A204.1 (cell line): Measurements from ENCODE around the gene SDK1.
"Not testable (repeated sequence)": the region's sequence is repeated elsewhere in the genome, so short reads cannot be mapped to it uniquely, and the experiment has no call there.

ENCODE experiments used
- FAIRE-seq: peaks from 2 replicates; lab custom pipeline; 2012; peaks lifted over from hg19 to GRCh38; lab: Jason Lieb, UNC

The SDK1 gene

DNA sequence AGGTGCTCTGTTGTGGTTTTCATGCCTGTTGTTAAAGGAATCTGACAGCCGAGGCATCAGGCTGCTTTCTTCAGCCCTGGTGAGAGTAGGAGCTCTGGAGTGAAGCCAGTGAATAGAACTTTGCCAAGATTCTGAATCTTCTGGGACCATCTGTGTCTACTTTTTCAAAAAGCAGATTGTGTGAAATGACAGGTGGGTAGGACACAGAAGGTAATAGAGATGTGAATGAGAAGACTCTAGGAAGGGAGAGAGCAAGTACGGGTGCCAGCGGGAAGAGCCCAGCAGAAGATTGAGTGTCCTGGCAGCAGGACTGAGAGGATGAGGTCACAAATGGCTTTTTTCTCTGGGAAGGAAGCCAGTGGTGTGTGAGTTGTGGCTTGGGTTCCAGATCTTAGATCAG is 429.2 kb downstream of the SDK1 start:
- FAIRE-seq, result no peak

DNA sequence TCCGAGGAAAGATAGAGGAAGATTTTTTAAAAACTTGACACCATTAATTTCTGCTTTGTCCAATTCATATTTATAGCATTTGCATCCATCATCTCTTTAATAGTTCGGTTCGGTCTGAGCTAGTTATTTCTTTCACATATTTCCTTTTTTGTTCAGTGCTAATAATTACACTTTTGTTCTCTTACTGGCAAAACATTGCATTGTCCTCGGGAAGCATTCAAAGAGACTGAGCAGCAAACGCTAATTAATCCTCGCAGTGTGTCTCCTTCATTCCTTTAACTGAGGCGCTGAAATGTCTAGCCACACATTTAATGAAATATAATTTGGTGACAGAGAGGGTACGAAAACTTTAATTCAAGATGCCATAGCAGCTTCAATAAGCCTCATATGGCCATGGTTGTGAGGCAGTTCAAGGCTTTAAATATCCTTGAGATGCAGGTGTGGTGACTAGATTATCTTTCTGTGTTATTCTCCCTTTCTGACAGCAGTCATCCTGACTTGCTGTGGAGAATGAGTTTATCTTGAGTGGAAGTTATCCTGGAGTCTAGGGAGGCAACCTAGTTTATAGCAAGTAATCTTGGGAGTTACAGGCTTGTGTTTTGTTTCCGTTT is 431.4 kb downstream of the SDK1 start:
- no peak for FAIRE-seq

DNA sequence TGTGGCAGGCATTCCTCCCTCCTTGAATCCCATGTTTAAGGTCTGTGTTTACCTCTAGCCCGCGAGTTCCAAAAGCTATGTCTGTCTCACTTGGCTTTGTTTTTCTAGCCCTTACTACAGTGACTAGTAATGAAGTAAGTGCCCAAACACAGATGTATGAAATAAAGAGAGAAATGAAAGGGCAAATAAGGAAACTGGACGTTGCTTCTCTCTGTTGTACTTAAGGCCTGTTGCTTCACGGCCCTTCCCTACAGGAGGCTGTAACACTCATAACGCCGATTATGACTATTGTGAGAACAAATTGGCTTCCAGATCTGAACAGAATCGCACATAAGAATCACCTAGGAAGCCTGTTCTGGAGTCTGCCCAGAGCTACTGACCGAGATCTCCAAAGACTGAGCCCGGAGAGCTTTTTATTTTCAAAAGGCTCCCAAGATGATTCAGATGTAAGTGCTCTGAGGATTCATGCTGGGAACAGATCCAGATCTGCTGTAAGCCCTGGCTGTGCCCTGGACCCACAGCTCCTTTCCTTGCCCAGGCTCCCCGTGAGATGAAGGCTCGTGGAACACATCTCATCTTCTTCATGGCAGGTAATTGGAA is 432.6 kb downstream of the SDK1 start:
- FAIRE-seq, result no peak

DNA sequence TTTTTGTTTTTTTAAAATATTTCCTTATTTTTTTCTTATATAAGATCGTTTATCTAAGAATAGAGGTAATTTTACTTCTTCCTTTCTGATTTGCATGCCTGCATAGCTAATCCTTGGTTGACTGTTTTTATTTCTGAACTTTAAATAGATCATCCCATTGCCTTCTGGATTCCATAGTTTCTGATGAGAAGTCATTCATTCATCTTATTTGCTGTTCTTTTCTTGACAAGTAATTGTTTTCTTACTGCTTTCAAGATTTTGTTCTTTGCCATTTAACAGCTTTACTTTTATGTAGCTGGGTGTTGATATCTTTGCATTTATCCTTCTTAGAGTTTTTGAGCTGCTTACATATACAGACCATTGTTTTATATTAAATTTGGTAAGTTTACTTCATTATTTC is 437.9 kb downstream of the SDK1 start:
- no peak for FAIRE-seq

DNA sequence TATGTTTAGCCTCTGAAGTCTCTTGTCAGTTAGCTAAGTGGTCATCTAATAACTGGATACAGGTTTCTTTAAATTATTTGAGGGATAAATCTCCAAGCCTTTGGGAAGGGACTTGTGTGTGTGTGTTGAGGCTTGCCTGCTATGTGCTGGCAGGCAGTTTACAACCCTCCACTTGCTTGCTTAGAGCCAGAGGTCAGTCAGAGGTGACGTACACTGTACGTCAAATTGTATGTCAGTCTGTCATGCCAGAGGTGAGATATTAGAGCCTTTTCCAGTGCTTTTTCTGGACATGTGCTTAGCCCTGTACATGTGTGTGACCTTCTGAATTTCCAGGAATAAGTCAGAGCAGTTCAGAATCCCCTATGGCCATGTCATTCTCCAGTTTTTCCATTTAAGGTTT is 438.9 kb downstream of the SDK1 start:
- FAIRE-seq, result no peak

DNA sequence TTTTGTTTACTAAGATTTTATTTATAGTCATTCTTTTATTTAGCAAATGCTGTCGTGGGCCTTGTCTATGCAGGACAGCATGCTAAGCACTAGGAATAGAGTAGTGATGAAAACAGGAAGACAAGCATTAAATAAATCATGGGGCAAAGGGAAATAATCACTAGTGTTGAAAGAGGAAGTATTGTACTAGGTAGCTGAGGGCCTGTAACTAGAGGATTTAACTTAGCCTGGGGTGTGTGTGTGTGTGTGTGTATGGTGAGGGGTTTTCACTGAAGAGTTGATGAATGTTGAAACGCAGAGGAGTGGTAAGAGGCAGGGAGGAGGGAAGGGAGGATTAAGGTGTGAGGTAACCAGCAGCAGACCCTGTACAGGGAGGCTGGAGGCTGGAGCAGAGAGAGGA is 446.4 kb downstream of the SDK1 start:
- no peak for FAIRE-seq

DNA sequence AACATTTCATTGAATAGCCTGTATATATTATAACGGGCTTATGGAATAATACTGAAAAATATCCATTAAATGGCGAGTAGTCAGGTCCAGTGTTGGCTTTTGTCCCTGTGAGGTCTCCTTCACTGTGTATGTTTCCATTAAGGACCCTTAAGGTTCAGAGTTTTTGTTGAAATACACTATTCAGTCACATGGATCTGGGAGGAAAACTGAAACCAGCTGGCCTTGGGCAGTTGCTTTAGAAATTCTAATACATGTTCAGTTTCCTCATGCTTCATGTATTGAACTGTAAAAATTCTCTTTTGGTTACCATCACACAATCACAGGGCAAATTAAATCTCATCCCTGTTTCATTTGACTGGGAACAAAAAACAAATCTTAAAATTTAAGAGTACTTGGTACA is 447.3 kb downstream of the SDK1 start:
- no peak for FAIRE-seq

DNA sequence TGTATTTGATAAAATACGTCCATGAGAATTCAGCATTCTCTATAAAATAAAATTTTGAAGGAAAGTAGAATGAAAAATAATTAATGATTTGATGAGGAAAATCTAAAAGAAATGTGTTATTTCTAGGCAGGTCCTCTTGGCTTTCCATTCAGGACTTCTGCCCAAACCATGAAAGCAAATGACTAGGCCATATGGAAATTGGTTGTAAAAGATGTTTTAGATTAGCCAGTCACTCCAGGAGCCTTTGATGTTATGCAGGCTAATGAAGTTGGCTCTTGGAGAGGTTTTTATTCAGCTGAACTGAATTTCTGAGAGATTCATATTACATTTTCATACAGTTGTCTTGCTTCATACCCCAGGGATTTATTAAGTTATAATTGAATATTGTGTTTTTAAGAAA is 452.8 kb downstream of the SDK1 start:
- no peak for FAIRE-seq

DNA sequence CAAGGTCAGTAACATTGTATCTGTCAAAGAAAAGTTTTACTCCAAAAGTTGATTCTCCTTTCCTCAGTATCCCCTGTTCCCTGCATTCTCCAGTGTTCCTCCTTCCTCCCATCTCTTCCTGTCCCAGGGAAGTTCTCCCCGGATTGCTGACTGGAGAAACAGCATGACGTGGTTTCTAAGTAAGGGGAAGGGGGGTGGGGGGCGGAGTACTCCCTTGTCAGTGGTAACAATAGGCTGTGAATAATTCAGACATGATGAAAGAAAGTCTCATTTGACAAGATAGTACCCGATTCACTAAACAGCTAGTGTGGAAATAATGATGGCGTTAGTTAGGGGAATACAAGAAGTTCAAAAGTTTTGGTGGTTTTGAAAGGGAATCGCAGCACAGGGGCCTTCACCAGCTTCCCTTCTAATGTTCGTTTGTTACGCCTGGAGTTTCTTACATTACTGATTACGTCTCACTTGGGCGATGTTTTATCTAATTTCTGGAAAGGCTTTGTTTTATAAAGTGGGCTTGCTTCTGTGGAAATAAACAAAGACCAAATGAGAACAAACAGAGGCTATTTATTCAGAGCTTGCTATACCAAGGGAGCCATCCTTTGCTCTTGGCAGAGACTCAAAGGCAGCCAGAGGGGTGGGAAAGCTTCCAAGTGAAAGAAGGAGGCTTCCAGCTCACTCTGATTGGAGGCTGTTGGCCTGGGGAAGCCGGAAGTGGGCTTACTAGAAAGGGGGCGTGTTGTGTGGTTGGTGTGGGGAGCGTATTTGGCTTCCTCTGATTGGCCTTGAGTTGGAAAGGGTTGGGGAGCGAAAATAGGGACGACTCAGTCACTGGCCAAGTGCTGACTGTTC is 453.7 kb downstream of the SDK1 start:
- FAIRE-seq, result no peak

DNA sequence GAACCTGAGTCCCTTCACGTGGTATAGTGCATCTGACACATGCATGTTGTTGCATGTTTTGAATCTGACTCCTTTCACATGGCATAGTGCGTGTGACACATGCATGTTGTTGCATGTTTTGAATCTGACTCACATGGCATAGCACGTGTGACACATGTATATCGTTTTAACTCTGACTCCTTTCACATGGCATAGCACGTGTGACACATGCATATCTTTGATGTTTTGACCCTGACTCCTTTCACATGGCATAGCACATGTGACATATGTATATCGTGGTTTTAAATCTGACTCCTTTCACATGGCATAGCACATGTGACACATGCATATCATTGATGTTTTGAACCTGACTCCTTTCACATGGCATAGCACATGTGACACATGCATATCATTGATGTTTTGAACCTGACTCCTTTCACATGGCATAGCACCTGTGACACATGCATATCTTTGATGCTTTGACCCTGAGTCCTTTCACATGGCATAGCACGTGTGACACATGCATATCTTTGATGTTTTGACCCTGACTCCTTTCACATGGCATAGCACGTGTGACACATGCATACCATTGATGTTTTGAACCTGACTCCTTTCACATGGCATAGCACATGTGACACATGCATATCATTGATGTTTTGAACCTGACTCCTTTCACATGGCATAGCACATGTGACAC is 454.9 kb downstream of the SDK1 start:
- FAIRE-seq, result not testable (repeated sequence)

DNA sequence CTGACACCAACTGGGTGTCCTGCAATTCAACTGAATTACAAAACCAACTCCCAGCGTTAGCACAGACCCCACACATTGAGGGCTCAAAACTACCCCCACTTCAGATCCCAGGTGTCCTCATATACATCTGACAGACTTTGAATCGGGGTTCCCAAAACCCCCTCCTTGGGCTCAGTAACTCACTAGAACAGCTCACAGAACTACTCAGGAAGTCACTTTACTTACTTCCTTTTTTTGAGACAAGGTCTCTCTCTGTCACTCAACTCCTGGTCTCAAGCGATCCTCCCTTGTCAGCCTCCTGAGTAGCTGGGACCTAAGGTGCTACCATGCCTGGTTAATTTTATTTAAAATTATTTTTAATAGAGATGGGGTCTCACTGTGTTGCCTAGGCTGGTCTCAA is 456.0 kb downstream of the SDK1 start:
- no peak for FAIRE-seq

DNA sequence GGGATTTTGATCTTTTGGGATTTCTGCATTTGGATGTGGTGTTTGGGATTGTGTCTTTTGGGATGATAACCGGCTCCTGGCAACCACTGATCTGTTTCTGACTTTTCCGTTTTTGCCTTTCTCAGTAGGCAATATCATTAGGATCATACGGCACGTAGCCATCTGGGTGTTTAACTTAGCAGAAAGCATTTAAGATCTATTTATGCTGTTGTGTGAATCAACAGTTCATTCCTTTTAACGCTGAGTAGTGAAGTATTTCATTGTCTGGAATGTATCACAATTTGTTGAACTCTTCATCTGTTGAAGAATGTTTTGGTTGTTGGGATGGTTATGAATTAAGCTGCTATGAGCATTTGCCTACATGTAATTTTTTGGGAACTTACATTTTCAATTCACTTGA is 459.6 kb downstream of the SDK1 start:
- FAIRE-seq, result no peak

DNA sequence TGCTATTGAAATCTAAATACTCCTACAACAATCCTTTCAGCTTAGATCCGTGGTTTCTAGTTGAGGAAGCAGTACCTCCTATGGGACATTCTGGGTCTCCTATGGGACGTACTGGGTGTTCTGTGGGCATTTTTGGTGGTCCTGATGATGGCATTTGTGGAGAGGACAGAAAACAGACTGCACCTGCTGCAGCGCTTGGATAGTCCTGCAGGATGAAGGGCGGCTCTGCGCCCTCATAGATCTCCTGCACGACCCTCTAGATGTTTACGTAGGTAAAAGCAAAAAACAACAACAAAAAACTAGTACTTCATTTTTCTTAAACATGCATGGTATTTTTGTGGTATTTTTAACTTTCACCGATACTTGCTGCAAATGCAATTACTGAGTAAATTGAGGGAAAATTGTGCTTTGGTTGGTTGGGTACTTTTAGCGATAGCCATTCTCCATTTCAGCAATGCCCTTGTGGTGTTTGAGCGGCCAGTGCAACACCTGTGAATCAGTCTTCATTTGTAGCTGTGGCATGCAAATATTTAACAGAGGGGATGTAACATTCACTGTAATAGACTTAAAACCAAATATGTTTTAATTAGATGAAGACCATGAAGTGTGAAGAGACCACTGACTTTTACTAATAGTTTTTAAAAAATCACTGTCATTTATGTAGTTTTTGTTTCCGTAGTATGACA is 461.2 kb downstream of the SDK1 start:
- no peak for FAIRE-seq

DNA sequence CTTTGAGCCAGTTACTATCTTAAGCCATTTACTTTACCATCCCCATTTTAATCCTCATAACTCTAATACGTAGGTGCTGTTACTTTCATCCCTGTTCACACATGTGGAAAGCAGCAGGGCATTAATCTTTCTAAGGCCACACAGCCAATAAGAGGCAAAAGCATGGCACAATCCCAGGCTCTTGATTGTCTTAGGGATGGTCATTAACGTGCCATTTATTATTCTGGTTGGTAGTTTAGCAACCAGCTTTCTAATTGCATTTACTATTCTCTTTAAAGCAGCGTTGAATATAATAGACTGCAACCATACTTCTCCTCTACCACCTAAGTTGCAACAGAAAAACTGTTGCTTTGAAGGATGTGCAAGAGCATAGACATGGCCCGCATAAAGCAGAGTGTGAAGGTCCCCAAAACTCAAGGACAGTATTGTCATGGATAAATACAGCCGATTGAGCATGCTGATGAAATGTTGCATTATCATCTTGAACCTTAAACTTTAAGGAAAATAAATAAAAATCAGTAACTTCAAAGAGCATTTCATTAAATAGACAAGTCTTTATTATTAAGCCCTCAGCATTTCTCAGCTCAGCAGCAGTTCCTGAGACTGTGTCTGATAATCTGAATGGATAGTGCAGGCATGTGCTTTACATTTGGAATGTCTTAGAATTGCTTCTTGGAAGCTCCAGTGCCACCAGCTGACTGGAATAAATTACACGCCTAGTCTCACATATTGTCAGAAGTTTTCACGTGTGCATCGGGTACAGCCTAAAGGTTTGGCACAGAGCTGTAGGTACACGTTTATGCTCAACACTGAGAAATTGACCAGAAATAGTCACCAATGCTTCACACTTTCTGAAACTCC is 467.1 kb downstream of the SDK1 start:
- no peak for FAIRE-seq

DNA sequence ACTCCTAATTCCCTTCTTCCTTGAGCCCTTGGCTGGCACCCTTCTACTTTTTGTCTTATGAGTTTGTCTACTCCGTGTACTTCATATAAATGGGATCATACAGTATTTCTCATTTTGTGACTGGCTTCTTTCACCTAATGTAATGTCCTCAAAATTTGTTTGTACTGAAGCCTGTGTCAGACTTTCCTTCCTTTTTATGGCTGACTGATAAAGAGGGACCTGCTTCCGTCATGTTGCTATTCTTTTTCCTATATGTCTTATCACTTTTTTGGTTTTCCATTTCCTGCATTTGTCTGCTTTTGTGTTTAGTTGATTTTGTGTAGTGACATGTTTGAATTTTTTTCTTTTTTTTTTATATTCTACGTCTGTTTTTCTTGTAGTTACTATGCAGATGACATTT is 470.9 kb downstream of the SDK1 start:
- FAIRE-seq, result no peak

DNA sequence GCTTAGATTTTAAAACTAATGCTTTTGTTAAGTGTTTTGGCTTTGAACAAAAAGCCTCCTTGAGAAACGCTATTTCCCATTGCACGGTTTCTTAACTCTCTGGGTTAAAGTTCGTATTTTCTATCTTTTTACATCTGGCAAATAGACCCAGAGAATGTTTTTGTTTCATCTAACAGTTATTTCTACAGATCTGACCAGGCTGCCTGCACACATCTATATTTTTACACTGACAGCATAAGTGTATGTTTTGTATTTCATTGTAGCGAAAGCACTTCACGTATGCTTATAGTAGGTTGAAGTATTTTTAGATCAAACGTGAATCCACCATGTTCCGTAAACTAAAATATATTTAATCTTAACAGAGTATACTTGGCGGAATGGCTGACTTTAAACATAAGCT is 477.3 kb downstream of the SDK1 start:
- FAIRE-seq, result no peak

DNA sequence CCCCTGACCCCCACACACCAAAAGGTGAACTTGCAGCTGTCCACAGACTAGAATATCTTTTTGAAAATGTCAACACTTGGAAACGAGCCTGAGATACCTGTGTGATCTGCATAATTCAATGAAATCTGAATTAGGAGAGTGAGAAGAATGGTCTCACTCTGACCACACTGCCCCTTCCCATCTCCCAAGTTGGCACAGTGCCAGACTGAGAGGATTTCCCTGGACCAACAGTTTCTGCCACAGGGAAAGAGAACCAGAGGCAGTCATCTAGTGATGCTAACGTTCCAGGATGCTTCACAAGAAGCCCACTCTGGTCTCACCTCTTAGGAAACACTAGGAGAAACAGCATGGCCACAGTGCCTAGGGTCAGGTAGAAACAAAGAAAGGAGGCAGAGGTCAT is 479.0 kb downstream of the SDK1 start:
- FAIRE-seq, result no peak

DNA sequence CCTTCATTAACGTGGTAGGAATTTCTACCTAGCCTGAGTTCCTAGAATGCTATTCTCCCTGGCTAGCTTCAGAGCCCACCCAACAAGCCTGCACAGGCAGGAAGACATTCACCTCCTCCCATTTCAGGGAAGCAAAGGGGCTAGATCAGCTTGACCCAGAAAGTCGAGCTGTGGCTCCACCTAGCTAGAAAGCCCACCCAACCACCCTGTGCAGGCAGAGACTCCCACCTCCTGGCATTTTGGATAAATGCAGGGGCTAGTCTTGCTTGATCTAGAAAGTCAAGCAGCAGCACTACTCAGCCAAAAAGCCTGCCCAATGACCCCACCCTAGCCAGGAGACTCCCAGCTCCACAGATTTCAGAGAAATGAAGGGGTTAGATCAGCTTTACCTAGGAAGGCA is 479.5 kb downstream of the SDK1 start:
- no peak for FAIRE-seq

DNA sequence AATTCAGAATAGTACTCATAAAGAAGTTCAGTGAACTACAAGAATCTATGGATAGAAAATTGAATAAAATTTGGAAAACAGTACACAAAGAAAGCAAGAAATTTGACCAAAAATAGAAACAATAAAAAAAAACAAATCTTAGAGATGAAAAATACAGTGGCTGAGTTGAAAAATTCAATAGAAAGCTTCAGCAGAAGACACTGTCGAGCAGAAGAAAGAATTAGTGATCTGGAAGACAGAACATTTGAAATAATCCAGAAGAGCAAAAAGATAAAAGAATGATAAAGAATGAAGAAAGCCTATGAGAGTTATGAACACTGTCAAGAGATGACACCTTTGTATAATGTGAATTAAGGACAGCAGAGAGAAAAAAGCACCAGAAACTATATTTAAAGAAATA is 480.6 kb downstream of the SDK1 start:
- FAIRE-seq, result no peak

DNA sequence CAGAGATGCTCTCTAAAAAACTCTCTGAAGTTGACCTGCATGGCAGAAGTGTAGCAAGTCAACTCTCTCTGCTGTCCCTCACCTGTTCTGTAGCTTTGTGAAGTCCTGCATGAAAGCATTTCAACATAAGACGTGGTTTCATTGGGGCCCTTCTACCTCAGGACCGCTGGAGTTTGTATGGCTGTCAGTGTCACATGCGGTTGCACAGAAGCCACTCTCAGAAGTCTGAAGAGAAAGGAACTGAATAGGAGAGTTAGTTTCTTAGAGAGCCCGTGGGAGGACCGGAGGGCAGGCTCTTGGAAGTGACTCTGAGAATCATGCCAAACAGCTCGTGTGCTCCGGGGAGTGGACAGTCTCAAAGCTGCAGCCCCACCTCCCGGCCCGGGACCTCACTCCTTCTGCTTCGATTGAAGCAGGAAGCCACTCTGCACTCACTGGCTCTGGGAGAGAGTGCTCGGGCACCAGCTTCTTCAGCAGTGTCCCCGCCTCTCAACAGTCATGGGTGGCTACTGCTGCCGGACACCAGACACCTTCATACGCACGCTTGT is 486.7 kb downstream of the SDK1 start:
- no peak for FAIRE-seq

DNA sequence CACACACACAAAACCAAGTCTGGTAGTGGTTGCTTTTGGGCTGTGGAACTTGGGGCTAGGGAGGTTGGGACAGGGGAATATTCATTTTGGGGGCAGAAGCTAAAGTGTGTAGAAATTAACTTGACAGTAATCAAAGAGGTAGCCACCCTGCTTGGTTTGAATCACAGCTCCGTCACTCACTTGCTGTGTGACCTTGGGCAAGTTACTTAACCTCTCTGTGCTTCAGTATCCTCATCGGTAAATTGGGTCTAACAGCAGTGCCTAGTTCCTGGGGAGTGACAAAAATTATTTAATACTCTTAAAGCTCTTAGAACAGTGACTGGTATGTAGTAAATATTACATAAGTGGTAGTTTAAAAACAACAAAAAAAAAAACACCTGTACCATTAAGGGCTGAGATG is 489.8 kb downstream of the SDK1 start:
- no peak for FAIRE-seq
